K562 (cell line): Measurements from ENCODE around the gene ABCC5. TPM values are rescaled to one million over a fixed set of nuclear protein-coding genes. Genes with fewer than 3 reads are reported as not detected.
A peak's percentile ranks its signal among the peaks of the same experiment; 100 is the strongest.

Experiments used
- ASH1L ChIP-seq: fragments of 450-650 bp; IDR thresholded peaks from 2 replicates; pipeline ENCODE4 v1.6.1; 2018; ENCODE audit warnings: borderline replicate concordance, mild to moderate bottlenecking, low read depth; ENCODE audit not compliant: partially characterized antibody
- ATF1 ChIP-seq, 2 experiments: fragments of 450-650 bp in 1 of 2; IDR thresholded peaks; 2 replicates each; pipeline ENCODE4 v1.6.1; 2016; ENCODE audit warnings: missing compliant biosample characterization in 1 of 2, missing genetic modification characterization in 1 of 2
- ATF2 ChIP-seq: sonication (generic); formaldehyde crosslinking; IDR thresholded peaks from 2 replicates; pipeline ENCODE4 v1.8.1; 2022; ENCODE audit warnings: missing genetic modification reagents
- CHCHD3 ChIP-seq: fragments of 250-450 bp; sonication (Bioruptor Pico); IDR thresholded peaks from 2 replicates; pipeline ENCODE4 v2.1.2; 2022; ENCODE audit warnings: mild to moderate bottlenecking
- CREB1 ChIP-seq, 2 experiments: sonication (generic) in 1 of 2; formaldehyde crosslinking in 1 of 2; IDR thresholded peaks; 2 replicates each; pipeline versions ENCODE4 v1.6.1 to v1.8.0; 2012 to 2022; ENCODE audit warnings: inconsistent platforms in 1 of 2, mild to moderate bottlenecking in 1 of 2, missing genetic modification reagents in 1 of 2, moderate library complexity in 1 of 2
- DNMT1 ChIP-seq: fragments of 450-650 bp; IDR thresholded peaks from 2 replicates; pipeline ENCODE4 v1.6.1; 2016; ENCODE audit warnings: antibody characterized with exemption, mild to moderate bottlenecking
- DPF2 ChIP-seq: fragments of 450-650 bp; IDR thresholded peaks from 2 replicates; pipeline ENCODE4 v1.6.1; 2016
- EWSR1 ChIP-seq: fragments of 450-650 bp; IDR thresholded peaks from 2 replicates; pipeline ENCODE4 v1.6.1; 2018; ENCODE audit warnings: borderline replicate concordance, mild to moderate bottlenecking, low read depth, moderate library complexity; ENCODE audit not compliant: partially characterized antibody
- GATAD2A ChIP-seq: fragments of 450-650 bp; IDR thresholded peaks from 2 replicates; pipeline ENCODE4 v1.6.1; 2017
- GTF2F1 ChIP-seq: IDR thresholded peaks from 2 replicates; pipeline ENCODE4 v1.6.1; 2011; ENCODE audit warnings: low read depth, low read length, improper control_type of control experiment
- KAT8 ChIP-seq: fragments of 450-650 bp; IDR thresholded peaks from 2 replicates; pipeline ENCODE4 v1.6.1; 2016; ENCODE audit warnings: low read depth, mild to moderate bottlenecking
- KDM1A ChIP-seq, 2 experiments: fragments of 450-650 bp; IDR thresholded peaks; 2 replicates each; pipeline ENCODE4 v1.6.1; 2016; ENCODE audit warnings: mild to moderate bottlenecking in 2 of 2
- KLF13 ChIP-seq: fragments of 450-650 bp; IDR thresholded peaks from 2 replicates; pipeline ENCODE4 v1.6.1; 2016; ENCODE audit warnings: missing genetic modification characterization, low read depth, mild to moderate bottlenecking, missing compliant biosample characterization, moderate library complexity, borderline replicate concordance
- MTF1 ChIP-seq: fragments of 250-450 bp; sonication (Bioruptor Pico); IDR thresholded peaks from 2 replicates; pipeline ENCODE4 v1.9.0; 2021; ENCODE audit warnings: moderate library complexity, mild to moderate bottlenecking, inconsistent platforms, borderline replicate concordance
- MYC ChIP-seq, 2 experiments: fragments of 250-450 bp in 1 of 2; sonication (Bioruptor Pico) in 1 of 2; IDR thresholded peaks; 2 replicates each; pipeline versions ENCODE4 v1.5.1 to v1.6.1; 2012 to 2021; ENCODE audit warnings: low read depth in 2 of 2, borderline replicate concordance in 1 of 2, improper control_type of control experiment in 1 of 2, low read length in 1 of 2, mild to moderate bottlenecking in 1 of 2, moderate library complexity in 1 of 2
- NCOR1 ChIP-seq: fragments of 450-650 bp; IDR thresholded peaks from 2 replicates; pipeline ENCODE4 v1.6.1; 2016; ENCODE audit warnings: mild to moderate bottlenecking, moderate library complexity
- PHF8 ChIP-seq: fragments of 200-600 bp; sonication (generic); IDR thresholded peaks from 2 replicates; pipeline ENCODE4 v1.6.1; 2012; ENCODE audit warnings: mixed run types, mild to moderate bottlenecking, inconsistent platforms, low read length, moderate library complexity, borderline replicate concordance
- RBM34 ChIP-seq: fragments of 200-400 bp; formaldehyde crosslinking; IDR thresholded peaks from 2 replicates; pipeline ENCODE4 v1.6.1; 2018; ENCODE audit warnings: low read length, borderline replicate concordance; ENCODE audit not compliant: insufficient read depth
- SIN3A ChIP-seq, 2 experiments: fragments of 150-350 bp in 1 of 2; IDR thresholded peaks; 2 replicates each; pipeline ENCODE4 v1.6.1; 2011 to 2016; ENCODE audit warnings: borderline replicate concordance in 2 of 2, low read depth in 2 of 2, low read length in 2 of 2, mild to moderate bottlenecking in 2 of 2, moderate library complexity in 2 of 2; ENCODE audit not compliant: control insufficient read depth in 1 of 2
- TARDBP ChIP-seq: fragments of 450-650 bp; IDR thresholded peaks from 2 replicates; pipeline ENCODE4 v1.6.1; 2016
- ZKSCAN3 ChIP-seq: fragments of 250-450 bp; sonication (Bioruptor Pico); IDR thresholded peaks from 2 replicates; pipeline ENCODE4 v1.4.0; 2020
- ZNF143 ChIP-seq: sonication (generic); formaldehyde crosslinking; IDR thresholded peaks from 2 replicates; pipeline ENCODE4 v1.9.0; 2022; ENCODE audit warnings: mild to moderate bottlenecking, missing genetic modification reagents
- ZNF146 ChIP-seq: IDR thresholded peaks from one replicate; pipeline ENCODE4 v1.6.1; 2018; ENCODE audit warnings: missing compliant biosample characterization; ENCODE audit not compliant: unreplicated experiment
- ZNF212 ChIP-seq: fragments of 450-650 bp; formaldehyde crosslinking; IDR thresholded peaks from 2 replicates; pipeline ENCODE4 v1.4.0; 2020; ENCODE audit warnings: mild to moderate bottlenecking
- ZNF239 ChIP-seq: fragments of 250-450 bp; sonication (Bioruptor Pico); IDR thresholded peaks from 2 replicates; pipeline ENCODE4 v1.4.0; 2020; ENCODE audit warnings: mild to moderate bottlenecking
- ZNF655 ChIP-seq: fragments of 250-450 bp; sonication (Bioruptor Pico); IDR thresholded peaks from 2 replicates; pipeline ENCODE4 v1.5.0; 2021
- ZNF696 ChIP-seq: fragments of 250-450 bp; sonication (Bioruptor Pico); conservative IDR thresholded peaks from 2 replicates; pipeline ENCODE4 v1.4.0; 2020; ENCODE audit warnings: mild to moderate bottlenecking, moderate library complexity
- ZNF778 ChIP-seq: fragments of 450-650 bp; formaldehyde crosslinking; IDR thresholded peaks from 2 replicates; pipeline ENCODE4 v1.4.0; 2020; ENCODE audit warnings: mild to moderate bottlenecking, moderate library complexity
- polyA plus RNA-seq, 8 experiments: library from polyadenylated mRNA; depleted of rRNA in 4 of 8; stranded (reverse) in 5 of 8; unstranded in 3 of 8; fragments of >200 nt; fragmentation: Nextera tagmentation in 2 of 8; fragmentation: Illumina TruSeq in 1 of 8; extraction: Ambion mirVana in 2 of 8; extraction: Trizol in 1 of 8; gene quantifications; 2 replicates each; pipeline versions ENCODE4 v1.2.1 to v1.2.3, GENCODE V29; 2011 to 2014; ENCODE audit warnings: inconsistent platforms in 1 of 8, missing spikeins in 1 of 8
- total RNA-seq, 7 experiments: library from RNA; depleted of rRNA in 6 of 7; stranded (reverse); fragments of >200 nt in 6 of 7; fragmentation: Illumina TruSeq in 2 of 7; extraction: Trizol in 2 of 7; gene quantifications; 2 replicates each; pipeline versions ENCODE4 v1.2.1 to v1.2.3, GENCODE V29; 2011 to 2021; ENCODE audit warnings: low replicate concordance in 1 of 7

ABCC5 gene
- total and polyA plus RNA-seq, 9 of the 15 experiments (the other 6 are each of a cell fraction or from before 2014, with no cell fraction given) = 22.0 to 53.0 (median 41.9) TPM

GRCh38 chr3:184017672-184018423, at the start of gene ABCC5 (continued):
- TF ChIP-seq CREB1 (IDR thresholded peaks at IDR 0.05) (peak; percentile 70), CREB1 (CRISPR knock-in tag; IDR thresholded peaks at IDR 0.05) (peak; percentile 53; the same call in 1 of the 2 replicates), ZNF239 (CRISPR knock-in tag) (no peak), GTF2F1 (no peak; the same call in 1 of the 2 replicates), ZNF146 (no peak), KLF13 (tag) (no peak; the same call in 1 of the 2 replicates), KAT8 (no peak), NCOR1 (peak; percentile 92), DNMT1 (no peak), PHF8 (peak; percentile 81; the same call in 1 of the 2 replicates), RBM34 (no peak), ZNF212 (CRISPR knock-in tag) (no peak), DPF2 (peak; percentile 95), SIN3A (IDR thresholded peaks at IDR 0.05; ENCODE audit: borderline replicate concordance in 2 of 2, control insufficient read depth in 1 of 2, low read depth in 2 of 2, low read length in 2 of 2) (0 out of 4 replicates have a peak, but pooled peaks of 1 of the 2 experiments have one; percentile 67), CHCHD3 (CRISPR knock-in tag) (no peak), ZNF655 (CRISPR knock-in tag) (no peak), ZNF696 (no peak), TARDBP (no peak), ZNF778 (CRISPR knock-in tag) (no peak), ZKSCAN3 (CRISPR knock-in tag) (no peak), MYC (IDR thresholded peaks at IDR 0.05; ENCODE audit: low read depth, low read length) (peak; percentile 74), MYC (CRISPR knock-in tag; IDR thresholded peaks at IDR 0.05; ENCODE audit: borderline replicate concordance, low read depth) (peak; percentile 76), MTF1 (CRISPR knock-in tag) (no peak), GATAD2A (no peak; the same call in 1 of the 2 replicates), EWSR1 (no peak), ATF2 (CRISPR knock-in tag) (no peak), ATF1 (CRISPR knock-in tag; IDR thresholded peaks at IDR 0.05) (no peak), ATF1 (tag; IDR thresholded peaks at IDR 0.05) (peak; percentile 86), KDM1A (IDR thresholded peaks at IDR 0.05) (peak in 1 of 2 experiments; percentile 42; a peak in 1 of 4 replicates), ASH1L (no peak), ZNF143 (CRISPR knock-in tag) (peak; percentile 93)
